K562 (cell line): ENCODE results near the gene HTRA3. TPM values are rescaled to one million over a fixed set of nuclear protein-coding genes. Genes with fewer than 3 reads are reported as not detected.

Source experiments
- ATF1 ChIP-seq, 2 experiments: fragments of 450-650 bp in 1 of 2; IDR thresholded peaks; 2 replicates each; pipeline ENCODE4 v1.6.1; 2016; ENCODE audit warnings: missing compliant biosample characterization in 1 of 2, missing genetic modification characterization in 1 of 2
- BRD9 ChIP-seq: fragments of 450-650 bp; IDR thresholded peaks from 2 replicates; pipeline ENCODE4 v1.6.1; 2018; ENCODE audit warnings: low read depth; ENCODE audit not compliant: partially characterized antibody
- CBFA2T3 ChIP-seq: fragments of 450-650 bp; IDR thresholded peaks from 2 replicates; pipeline ENCODE4 v1.6.1; 2017
- E2F4 ChIP-seq: sonication (generic); formaldehyde crosslinking; IDR thresholded peaks from 2 replicates; pipeline ENCODE4 v1.8.0; 2022; ENCODE audit warnings: mild to moderate bottlenecking, low read depth, missing genetic modification reagents
- E2F8 ChIP-seq: fragments of 450-650 bp; IDR thresholded peaks from 2 replicates; pipeline ENCODE4 v1.7.1; 2018; ENCODE audit warnings: mild to moderate bottlenecking, low read depth; ENCODE audit not compliant: partially characterized antibody
- ETS2 ChIP-seq: IDR thresholded peaks from 2 replicates; pipeline ENCODE4 v1.6.1; 2016; ENCODE audit warnings: borderline replicate concordance, missing genetic modification characterization, mild to moderate bottlenecking, moderate library complexity, missing compliant biosample characterization; ENCODE audit not compliant: poor library complexity, severe bottlenecking
- EZH2 ChIP-seq: IDR thresholded peaks from 2 replicates; pipeline ENCODE4 v1.6.1; 2012; ENCODE audit warnings: low read depth, mild to moderate bottlenecking, inconsistent platforms, low read length, borderline replicate concordance
- HCFC1 ChIP-seq: IDR thresholded peaks from 2 replicates; pipeline ENCODE4 v1.6.1; 2012; ENCODE audit warnings: low read depth, low read length, improper control_type of control experiment
- JUND ChIP-seq, 2 experiments: IDR thresholded peaks; 2 replicates in 1 of 2; 3 replicates in 1 of 2; pipeline ENCODE4 v1.6.1; 2011; ENCODE audit warnings: borderline replicate concordance in 2 of 2, low read depth in 2 of 2, low read length in 2 of 2, improper control_type of control experiment in 1 of 2, missing biosample characterization in 1 of 2, missing genetic modification characterization in 1 of 2, missing genetic modification reagents in 1 of 2
- MEF2A ChIP-seq: IDR thresholded peaks from 2 replicates; pipeline ENCODE4 v1.6.1; 2011; ENCODE audit warnings: low read depth, mild to moderate bottlenecking, low read length, moderate library complexity; ENCODE audit not compliant: control insufficient read depth
- RFX7 ChIP-seq: fragments of 250-450 bp; sonication (Bioruptor Pico); IDR thresholded peaks from 2 replicates; pipeline ENCODE4 v1.5.1; 2021; ENCODE audit warnings: mild to moderate bottlenecking
- SP2 ChIP-seq: IDR thresholded peaks from 2 replicates; pipeline ENCODE4 v1.6.1; 2011; ENCODE audit warnings: mild to moderate bottlenecking, low read depth, low read length, moderate library complexity; ENCODE audit not compliant: poor library complexity, severe bottlenecking; ENCODE audit errors: extremely low read depth
- TRIM24 ChIP-seq, 2 experiments: fragments of 450-650 bp; IDR thresholded peaks; 2 replicates each; pipeline ENCODE4 v1.6.1; 2016
- ZBTB17 ChIP-seq: fragments of 450-650 bp; formaldehyde crosslinking; IDR thresholded peaks from 2 replicates; pipeline ENCODE4 v1.4.0; 2020; ENCODE audit warnings: mild to moderate bottlenecking
- ZBTB2 ChIP-seq: fragments of 450-650 bp; IDR thresholded peaks from 2 replicates; pipeline ENCODE4 v1.6.1; 2016; ENCODE audit warnings: antibody characterized with exemption
- ZNF274 ChIP-seq: IDR thresholded peaks from 2 replicates; pipeline ENCODE4 v1.6.1; 2011; ENCODE audit warnings: low read depth, mild to moderate bottlenecking, low read length, moderate library complexity, borderline replicate concordance
- ZNF311 ChIP-seq: fragments of 250-450 bp; sonication (Bioruptor Pico); IDR thresholded peaks from 2 replicates; pipeline ENCODE4 v1.4.0; 2020; ENCODE audit warnings: mild to moderate bottlenecking, moderate library complexity
- ZNF717 ChIP-seq: fragments of 250-450 bp; sonication (Bioruptor Pico); IDR thresholded peaks from 2 replicates; pipeline ENCODE4 v1.5.0; 2021
- polyA plus RNA-seq, 8 experiments: library from polyadenylated mRNA; depleted of rRNA in 4 of 8; stranded (reverse) in 5 of 8; unstranded in 3 of 8; fragments of >200 nt; fragmentation: Nextera tagmentation in 2 of 8; fragmentation: Illumina TruSeq in 1 of 8; extraction: Ambion mirVana in 2 of 8; extraction: Trizol in 1 of 8; gene quantifications; 2 replicates each; pipeline versions ENCODE4 v1.2.1 to v1.2.3, GENCODE V29; 2011 to 2014; ENCODE audit warnings: inconsistent platforms in 1 of 8, missing spikeins in 1 of 8
- total RNA-seq, 7 experiments: library from RNA; depleted of rRNA in 6 of 7; stranded (reverse); fragments of >200 nt in 6 of 7; fragmentation: Illumina TruSeq in 2 of 7; extraction: Trizol in 2 of 7; gene quantifications; 2 replicates each; pipeline versions ENCODE4 v1.2.1 to v1.2.3, GENCODE V29; 2011 to 2021; ENCODE audit warnings: low replicate concordance in 1 of 7

Gene HTRA3
- total and polyA plus RNA-seq, 9 of the 15 experiments (the other 6 are each of a cell fraction or from before 2014, with no cell fraction given), result 0.04 TPM; not detected in 8

GRCh38 chr4:8252301-8253173 lies 17.0 kb upstream of the HTRA3 start (continued):
- TF ChIP-seq E2F8 (peak; percentile 46), ZBTB2 (no peak), JUND (IDR thresholded peaks at IDR 0.05; ENCODE audit: borderline replicate concordance, low read depth, low read length) (peak; percentile 67), JUND (tag; IDR thresholded peaks at IDR 0.05; ENCODE audit: borderline replicate concordance, low read depth, low read length) (peak; percentile 61; the same call in 1 of the 3 replicates), RFX7 (CRISPR knock-in tag) (no peak), E2F4 (CRISPR knock-in tag) (no peak), EZH2 (no peak), HCFC1 (no peak), CBFA2T3 (peak; percentile 88), ATF1 (CRISPR knock-in tag; IDR thresholded peaks at IDR 0.05) (no peak), ATF1 (tag; IDR thresholded peaks at IDR 0.05) (peak; percentile 87), TRIM24 (IDR thresholded peaks at IDR 0.05) (peak; percentile 81 to 91), BRD9 (no peak), ZBTB17 (peak; percentile 83; the same call in 1 of the 2 replicates), ZNF311 (no peak), ETS2 (tag) (no peak), MEF2A (no peak), ZNF274 (no peak), ZNF717 (CRISPR knock-in tag) (no peak), SP2 (no peak)
